AG09319 (cell line): ENCODE results near the gene SH3BGRL3.
A peak's percentile ranks its signal among the peaks of the same experiment; 100 is the strongest.
"Not testable (repeated sequence)": the region's sequence is repeated elsewhere in the genome, so short reads cannot be mapped to it uniquely, and the experiment has no call there.

Source experiments
- DNase-seq: peaks from one replicate; pipeline ENCODE4 v3.0.0-alpha.2; 2010; ENCODE audit warnings: low read depth; ENCODE audit errors: extremely low read depth
- CTCF ChIP-seq: IDR thresholded peaks from 2 replicates; pipeline ENCODE4 v1.5.1; 2011; ENCODE audit warnings: low read depth, mild to moderate bottlenecking, inconsistent platforms, low read length, moderate library complexity

SH3BGRL3 gene

GRCh38 chr1:26279456-26280332, at the start of gene SH3BGRL3:
SH3BGRL3 (plus strand) TSS chr1:26280086; CDS start chr1:26280156, 70 bp downstream.
- peak; percentile 44 for DNase-seq
- TF ChIP-seq CTCF: peak; percentile 70

GRCh38 chr1:26230682-26231081, 49.2 kb upstream of the SH3BGRL3 start:
- not testable (repeated sequence) for DNase-seq

- TF ChIP-seq CTCF: peak; percentile 88
- DNase-seq: peak; percentile 95
Measured at GRCh38 chr1:26233903-26234643, 45.8 kb upstream of the SH3BGRL3 start, which contains the start of gene CEP85. CEP85 (plus strand) TSS chr1:26234200; CDS start chr1:26239784, 5,584 bp downstream.

GRCh38 chr1:26234644-26235370, 45.1 kb upstream of the SH3BGRL3 start:
- DNase-seq: no peak
- peak; percentile 15 for TF ChIP-seq CTCF

GRCh38 chr1:26237230-26237966, 42.5 kb upstream of the SH3BGRL3 start:
- no peak for TF ChIP-seq CTCF
- no peak for DNase-seq

GRCh38 chr1:26239936-26240335, 40.0 kb upstream of the SH3BGRL3 start:
- DNase-seq: no peak
- no peak for TF ChIP-seq CTCF

- DNase-seq: no peak
- no peak for TF ChIP-seq CTCF
Measured at GRCh38 chr1:26252718-26253117, 27.2 kb upstream of the SH3BGRL3 start.
